ENCODE data around the gene PRC1. TPM values are rescaled to one million over a fixed set of nuclear protein-coding genes. Genes with fewer than 3 reads are reported as not detected.
"Not testable (repeated sequence)": the region's sequence is repeated elsewhere in the genome, so short reads cannot be mapped to it uniquely, and the experiment has no call there.

Gene PRC1
- total and polyA plus RNA-seq, 4 donors = 46.0 to 66.5 (median 57.8) TPM

- 84% methylated on average over 13 of the region's 21 CpGs for WGBS (ENCODE audit: insufficient coverage)
- H3K4me3 ChIP-seq (ENCODE audit: low read depth, low read length) = peak overlapping the region; percentile 71
- no peaks in the 10 kb centered on the region for H3K27me3 ChIP-seq (ENCODE audit: control insufficient read depth, insufficient read depth, low read length)
Measured at GRCh38 chr15:90929246-90930019, 64.9 kb downstream of the PRC1 start.

GRCh38 chr15:90928106-90928505 is 66.2 kb downstream of the PRC1 start:
- not testable (repeated sequence) for H3K36me3 ChIP-seq (ENCODE audit: control insufficient read depth, insufficient read depth, low read length); H3K27me3 ChIP-seq (ENCODE audit: control insufficient read depth, insufficient read depth, low read length); H3K4me3 ChIP-seq (ENCODE audit: low read depth, low read length); DNase-seq (ENCODE audit: low read depth in 4 of 6, low spot score in 6 of 6); H3K9me3 ChIP-seq (ENCODE audit: control insufficient read depth, insufficient read depth, low read length); H3K27ac ChIP-seq (ENCODE audit: low read depth, low read length)
- WGBS (ENCODE audit: insufficient coverage) = 98% methylated on average over 5 of the region's 7 CpGs
- peaks cover 35% of the 10 kb centered on the region for H3K4me1 ChIP-seq (ENCODE audit: control insufficient read depth, insufficient read depth, low read length)

More at GRCh38 chr15:90929246-90930019, 64.9 kb downstream of the PRC1 start:
- Histone ChIP-seq H3K36me3 (ENCODE audit: control insufficient read depth, insufficient read depth, low read length) (no peaks in the 10 kb centered on the region), H3K27ac (ENCODE audit: low read depth, low read length) (peak overlapping the region; percentile 76), H3K9me3 (ENCODE audit: control insufficient read depth, insufficient read depth, low read length) (no peaks in the 10 kb centered on the region), H3K4me1 (ENCODE audit: control insufficient read depth, insufficient read depth, low read length) (peaks cover 42% of the 10 kb centered on the region)
- no peak for DNase-seq (ENCODE audit: low read depth in 4 of 6, low spot score in 6 of 6)

- H3K4me1 ChIP-seq (ENCODE audit: control insufficient read depth, insufficient read depth, low read length) = peaks cover 26% of the 10 kb centered on the region
- not testable (repeated sequence) for H3K36me3 ChIP-seq (ENCODE audit: control insufficient read depth, insufficient read depth, low read length); DNase-seq (ENCODE audit: low read depth in 4 of 6, low spot score in 6 of 6); H3K27ac ChIP-seq (ENCODE audit: low read depth, low read length); H3K9me3 ChIP-seq (ENCODE audit: control insufficient read depth, insufficient read depth, low read length); H3K27me3 ChIP-seq (ENCODE audit: control insufficient read depth, insufficient read depth, low read length); H3K4me3 ChIP-seq (ENCODE audit: low read depth, low read length)
- whole genome bisulfite sequencing (ENCODE audit: insufficient coverage) = 98% methylated on average over 6 of the region's 10 CpGs
Measured at GRCh38 chr15:90926766-90927165, 67.6 kb downstream of the PRC1 start.

GRCh38 chr15:90924375-90924774 is 70.0 kb downstream of the PRC1 start:
- H3K9me3 ChIP-seq (ENCODE audit: control insufficient read depth, insufficient read depth, low read length) = no peaks in the 10 kb centered on the region
- no peaks in the 10 kb centered on the region for H3K27me3 ChIP-seq (ENCODE audit: control insufficient read depth, insufficient read depth, low read length)
- H3K4me1 ChIP-seq (ENCODE audit: control insufficient read depth, insufficient read depth, low read length) = peaks cover 3% of the 10 kb centered on the region
- no peak overlapping the region for H3K4me3 ChIP-seq (ENCODE audit: low read depth, low read length)
- 86% methylated on average over 4 of the region's 5 CpGs for WGBS (ENCODE audit: insufficient coverage)
- H3K27ac ChIP-seq (ENCODE audit: low read depth, low read length) = no peak overlapping the region
- H3K36me3 ChIP-seq (ENCODE audit: control insufficient read depth, insufficient read depth, low read length) = peaks cover 13% of the 10 kb centered on the region
- DNase-seq (ENCODE audit: low read depth in 4 of 6, low spot score in 6 of 6) = no peak

- H3K27me3 ChIP-seq (ENCODE audit: control insufficient read depth, insufficient read depth, low read length); H3K4me1 ChIP-seq (ENCODE audit: control insufficient read depth, insufficient read depth, low read length); H3K9me3 ChIP-seq (ENCODE audit: control insufficient read depth, insufficient read depth, low read length); DNase-seq (ENCODE audit: low read depth in 4 of 6, low spot score in 6 of 6); H3K4me3 ChIP-seq (ENCODE audit: low read depth, low read length); H3K27ac ChIP-seq (ENCODE audit: low read depth, low read length): not testable (repeated sequence)
- H3K36me3 ChIP-seq (ENCODE audit: control insufficient read depth, insufficient read depth, low read length) = peaks cover 28% of the 10 kb centered on the region
- WGBS (ENCODE audit: insufficient coverage) = 98% methylated on average over 6 of the region's 7 CpGs
Measured at GRCh38 chr15:90922712-90923322, 71.5 kb downstream of the PRC1 start.

- no peaks in the 10 kb centered on the region for H3K9me3 ChIP-seq (ENCODE audit: control insufficient read depth, insufficient read depth, low read length)
- 100% methylated on average over 1 of the region's 4 CpGs for WGBS (ENCODE audit: insufficient coverage)
- no peak for DNase-seq (ENCODE audit: low read depth in 4 of 6, low spot score in 6 of 6)
- H3K4me3 ChIP-seq (ENCODE audit: low read depth, low read length) = no peak overlapping the region
- no peaks in the 10 kb centered on the region for H3K27me3 ChIP-seq (ENCODE audit: control insufficient read depth, insufficient read depth, low read length)
- H3K4me1 ChIP-seq (ENCODE audit: control insufficient read depth, insufficient read depth, low read length) = no peaks in the 10 kb centered on the region
- H3K27ac ChIP-seq (ENCODE audit: low read depth, low read length) = no peak overlapping the region
- H3K36me3 ChIP-seq (ENCODE audit: control insufficient read depth, insufficient read depth, low read length) = peaks cover 38% of the 10 kb centered on the region
Measured at GRCh38 chr15:90921887-90922286, 72.4 kb downstream of the PRC1 start.

GRCh38 chr15:90918835-90919234 is 75.5 kb downstream of the PRC1 start:
- H3K4me3 ChIP-seq (ENCODE audit: low read depth, low read length) = no peak overlapping the region
- no peaks in the 10 kb centered on the region for H3K27me3 ChIP-seq (ENCODE audit: control insufficient read depth, insufficient read depth, low read length)
- H3K9me3 ChIP-seq (ENCODE audit: control insufficient read depth, insufficient read depth, low read length) = no peaks in the 10 kb centered on the region
- H3K27ac ChIP-seq (ENCODE audit: low read depth, low read length) = no peak overlapping the region
- WGBS (ENCODE audit: insufficient coverage) = 93% methylated on average over 6 of the region's 6 CpGs
- peaks cover 68% of the 10 kb centered on the region for H3K36me3 ChIP-seq (ENCODE audit: control insufficient read depth, insufficient read depth, low read length)
- no peak for DNase-seq (ENCODE audit: low read depth in 4 of 6, low spot score in 6 of 6)
- H3K4me1 ChIP-seq (ENCODE audit: control insufficient read depth, insufficient read depth, low read length) = no peaks in the 10 kb centered on the region

- H3K9me3 ChIP-seq (ENCODE audit: control insufficient read depth, insufficient read depth, low read length) = no peaks in the 10 kb centered on the region
- H3K4me1 ChIP-seq (ENCODE audit: control insufficient read depth, insufficient read depth, low read length) = no peaks in the 10 kb centered on the region
- no peak for DNase-seq (ENCODE audit: low read depth in 4 of 6, low spot score in 6 of 6)
- H3K4me3 ChIP-seq (ENCODE audit: low read depth, low read length) = no peak overlapping the region
- 97% methylated on average over 23 of the region's 23 CpGs for WGBS (ENCODE audit: insufficient coverage)
- no peak overlapping the region for H3K27ac ChIP-seq (ENCODE audit: low read depth, low read length)
- H3K36me3 ChIP-seq (ENCODE audit: control insufficient read depth, insufficient read depth, low read length) = peaks cover 74% of the 10 kb centered on the region
- H3K27me3 ChIP-seq (ENCODE audit: control insufficient read depth, insufficient read depth, low read length) = no peaks in the 10 kb centered on the region
Measured at GRCh38 chr15:90918034-90918788, 76.1 kb downstream of the PRC1 start.

GRCh38 chr15:90917569-90917968 is 76.8 kb downstream of the PRC1 start:
- no peak for DNase-seq (ENCODE audit: low read depth in 4 of 6, low spot score in 6 of 6)
- no peak overlapping the region for H3K27ac ChIP-seq (ENCODE audit: low read depth, low read length)
- no peaks in the 10 kb centered on the region for H3K4me1 ChIP-seq (ENCODE audit: control insufficient read depth, insufficient read depth, low read length)
- no peak overlapping the region for H3K4me3 ChIP-seq (ENCODE audit: low read depth, low read length)
- WGBS (ENCODE audit: insufficient coverage) = 98% methylated on average over 12 of the region's 12 CpGs
- H3K36me3 ChIP-seq (ENCODE audit: control insufficient read depth, insufficient read depth, low read length) = peaks cover 81% of the 10 kb centered on the region
- H3K9me3 ChIP-seq (ENCODE audit: control insufficient read depth, insufficient read depth, low read length) = no peaks in the 10 kb centered on the region
- H3K27me3 ChIP-seq (ENCODE audit: control insufficient read depth, insufficient read depth, low read length) = no peaks in the 10 kb centered on the region
